Measurements from ENCODE around the gene ACAN. TPM values are rescaled to one million over a fixed set of nuclear protein-coding genes. Genes with fewer than 3 reads are reported as not detected.

The ACAN gene
- polyA plus RNA-seq, 1 of the 3 experiments (the other 2 are of a cell fraction) = not detected

- TF ChIP-seq, protein P1, sequence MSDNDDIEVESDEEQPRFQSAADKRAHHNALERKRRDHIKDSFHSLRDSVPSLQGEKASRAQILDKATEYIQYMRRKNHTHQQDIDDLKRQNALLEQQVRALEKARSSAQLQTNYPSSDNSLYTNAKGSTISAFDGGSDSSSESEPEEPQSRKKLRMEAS (IDR thresholded peaks at IDR 0.05; ENCODE audit: low read depth) = no peak
These were observed 18.8 kb downstream of the ACAN start (continued) for GRCh38 chr15:88821993-88822392.

GRCh38 chr15:88828791-88829190, 25.6 kb downstream of the ACAN start:
- Histone ChIP-seq H3K9ac (no peak overlapping the region), H4K20me1 (ENCODE audit: insufficient read depth) (no peaks in the 10 kb centered on the region), H3K4me1 (ENCODE audit: control insufficient read depth in 1 of 2, insufficient read depth in 2 of 2, low read depth in 1 of 2, low read length in 1 of 2) (no peaks in the 10 kb centered on the region), H2AFZ (ENCODE audit: low read depth) (no peak overlapping the region), H3K4me2 (no peak overlapping the region), H3K4me3 (ENCODE audit: low read depth in 2 of 2, low read length in 1 of 2) (no peak overlapping the region), H3F3A (replicated peaks; ENCODE audit: insufficient read depth) (no peaks in the 10 kb centered on the region), H3K27me3 (ENCODE audit: insufficient read depth) (peaks cover 5% of the 10 kb centered on the region; the same call in 1 of the 2 replicates), H3K79me2 (ENCODE audit: insufficient read depth) (no peaks in the 10 kb centered on the region), H3K36me3 (replicated peaks in 1 of 2; ENCODE audit: control insufficient read depth in 1 of 2, insufficient read depth in 2 of 2, low read length in 1 of 2) (no peaks in the 10 kb centered on the region), H3K27ac (ENCODE audit: low read depth in 2 of 2, low read length in 1 of 2) (no peak overlapping the region), H3K9me3 (no peaks in the 10 kb centered on the region), H3K9me2 (no peaks in the 10 kb centered on the region)
- WGBS (ENCODE audit: low lambda C conversion rate) = 39% methylated on average over 2 of the region's 5 CpGs
- TF ChIP-seq MXI1 (IDR thresholded peaks at IDR 0.05; ENCODE audit: low read depth, low read length) = no peak
- TF ChIP-seq, protein P2, sequence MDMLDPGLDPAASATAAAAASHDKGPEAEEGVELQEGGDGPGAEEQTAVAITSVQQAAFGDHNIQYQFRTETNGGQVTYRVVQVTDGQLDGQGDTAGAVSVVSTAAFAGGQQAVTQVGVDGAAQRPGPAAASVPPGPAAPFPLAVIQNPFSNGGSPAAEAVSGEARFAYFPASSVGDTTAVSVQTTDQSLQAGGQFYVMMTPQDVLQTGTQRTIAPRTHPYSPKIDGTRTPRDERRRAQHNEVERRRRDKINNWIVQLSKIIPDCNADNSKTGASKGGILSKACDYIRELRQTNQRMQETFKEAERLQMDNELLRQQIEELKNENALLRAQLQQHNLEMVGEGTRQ (IDR thresholded peaks at IDR 0.05; ENCODE audit: borderline replicate concordance, low read depth, low read length) = no peak
- TF ChIP-seq NRF1 (IDR thresholded peaks at IDR 0.05; ENCODE audit: low read depth, low read length) = no peak
- TF ChIP-seq RCOR1 (IDR thresholded peaks at IDR 0.05; ENCODE audit: low read length) = no peak
- no peak for TF ChIP-seq SMC3 (IDR thresholded peaks at IDR 0.05; ENCODE audit: low read depth, low read length)
- CTCF ChIA-PET = no interaction called here
- POLR2A ChIA-PET = no interaction called here
- no peak for DNase-seq

GRCh38 chr15:88830016-88830415, 26.8 kb downstream of the ACAN start:
- CTCF ChIA-PET = no interaction called here
- no peak overlapping the region for H3K27ac ChIP-seq (ENCODE audit: low read depth in 2 of 2, low read length in 1 of 2)
- TF ChIP-seq NRF1 (IDR thresholded peaks at IDR 0.05; ENCODE audit: low read depth, low read length) = no peak
- TF ChIP-seq, protein P3, sequence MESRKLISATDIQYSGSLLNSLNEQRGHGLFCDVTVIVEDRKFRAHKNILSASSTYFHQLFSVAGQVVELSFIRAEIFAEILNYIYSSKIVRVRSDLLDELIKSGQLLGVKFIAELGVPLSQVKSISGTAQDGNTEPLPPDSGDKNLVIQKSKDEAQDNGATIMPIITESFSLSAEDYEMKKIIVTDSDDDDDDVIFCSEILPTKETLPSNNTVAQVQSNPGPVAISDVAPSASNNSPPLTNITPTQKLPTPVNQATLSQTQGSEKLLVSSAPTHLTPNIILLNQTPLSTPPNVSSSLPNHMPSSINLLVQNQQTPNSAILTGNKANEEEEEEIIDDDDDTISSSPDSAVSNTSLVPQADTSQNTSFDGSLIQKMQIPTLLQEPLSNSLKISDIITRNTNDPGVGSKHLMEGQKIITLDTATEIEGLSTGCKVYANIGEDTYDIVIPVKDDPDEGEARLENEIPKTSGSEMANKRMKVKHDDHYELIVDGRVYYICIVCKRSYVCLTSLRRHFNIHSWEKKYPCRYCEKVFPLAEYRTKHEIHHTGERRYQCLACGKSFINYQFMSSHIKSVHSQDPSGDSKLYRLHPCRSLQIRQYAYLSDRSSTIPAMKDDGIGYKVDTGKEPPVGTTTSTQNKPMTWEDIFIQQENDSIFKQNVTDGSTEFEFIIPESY (IDR thresholded peaks at IDR 0.05; ENCODE audit: borderline replicate concordance, low read depth) = no peak
- TF ChIP-seq, protein P4, sequence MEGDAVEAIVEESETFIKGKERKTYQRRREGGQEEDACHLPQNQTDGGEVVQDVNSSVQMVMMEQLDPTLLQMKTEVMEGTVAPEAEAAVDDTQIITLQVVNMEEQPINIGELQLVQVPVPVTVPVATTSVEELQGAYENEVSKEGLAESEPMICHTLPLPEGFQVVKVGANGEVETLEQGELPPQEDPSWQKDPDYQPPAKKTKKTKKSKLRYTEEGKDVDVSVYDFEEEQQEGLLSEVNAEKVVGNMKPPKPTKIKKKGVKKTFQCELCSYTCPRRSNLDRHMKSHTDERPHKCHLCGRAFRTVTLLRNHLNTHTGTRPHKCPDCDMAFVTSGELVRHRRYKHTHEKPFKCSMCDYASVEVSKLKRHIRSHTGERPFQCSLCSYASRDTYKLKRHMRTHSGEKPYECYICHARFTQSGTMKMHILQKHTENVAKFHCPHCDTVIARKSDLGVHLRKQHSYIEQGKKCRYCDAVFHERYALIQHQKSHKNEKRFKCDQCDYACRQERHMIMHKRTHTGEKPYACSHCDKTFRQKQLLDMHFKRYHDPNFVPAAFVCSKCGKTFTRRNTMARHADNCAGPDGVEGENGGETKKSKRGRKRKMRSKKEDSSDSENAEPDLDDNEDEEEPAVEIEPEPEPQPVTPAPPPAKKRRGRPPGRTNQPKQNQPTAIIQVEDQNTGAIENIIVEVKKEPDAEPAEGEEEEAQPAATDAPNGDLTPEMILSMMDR (IDR thresholded peaks at IDR 0.05) = no peak
- TF ChIP-seq RXRA (IDR thresholded peaks at IDR 0.05; ENCODE audit: borderline replicate concordance, low read depth) = no peak
- no peak for TF ChIP-seq EZH2phosphoT487 (IDR thresholded peaks at IDR 0.05; ENCODE audit: borderline replicate concordance, low read depth)
- no peak for TF ChIP-seq FOXJ3 (CRISPR knock-in tag; IDR thresholded peaks at IDR 0.05)
- TF ChIP-seq, protein P5, sequence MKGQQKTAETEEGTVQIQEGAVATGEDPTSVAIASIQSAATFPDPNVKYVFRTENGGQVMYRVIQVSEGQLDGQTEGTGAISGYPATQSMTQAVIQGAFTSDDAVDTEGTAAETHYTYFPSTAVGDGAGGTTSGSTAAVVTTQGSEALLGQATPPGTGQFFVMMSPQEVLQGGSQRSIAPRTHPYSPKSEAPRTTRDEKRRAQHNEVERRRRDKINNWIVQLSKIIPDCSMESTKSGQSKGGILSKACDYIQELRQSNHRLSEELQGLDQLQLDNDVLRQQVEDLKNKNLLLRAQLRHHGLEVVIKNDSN (IDR thresholded peaks at IDR 0.05; ENCODE audit: borderline replicate concordance, low read depth) = no peak
- no peak for TF ChIP-seq GATA2 (CRISPR knock-in tag; IDR thresholded peaks at IDR 0.05)
- no peak for TF ChIP-seq MEF2A (IDR thresholded peaks at IDR 0.05; ENCODE audit: borderline replicate concordance, low read depth)
- no peak for TF ChIP-seq FOSL2 (IDR thresholded peaks at IDR 0.05; ENCODE audit: borderline replicate concordance, low read depth)
- TF ChIP-seq REST (IDR thresholded peaks at IDR 0.05; ENCODE audit: low read depth, low read length) = no peak

More at GRCh38 chr15:88830016-88830415, 26.8 kb downstream of the ACAN start:
- H3K36me3 ChIP-seq (replicated peaks in 1 of 2; ENCODE audit: control insufficient read depth in 1 of 2, insufficient read depth in 2 of 2, low read length in 1 of 2) = no peaks in the 10 kb centered on the region
- DNase-seq = no peak
- H3K79me2 ChIP-seq (ENCODE audit: insufficient read depth) = no peaks in the 10 kb centered on the region
- H3K4me3 ChIP-seq (ENCODE audit: low read depth in 2 of 2, low read length in 1 of 2) = no peak overlapping the region
- H3K9me3 ChIP-seq = no peaks in the 10 kb centered on the region
- H3K4me2 ChIP-seq = no peak overlapping the region
- H2AFZ ChIP-seq (ENCODE audit: low read depth) = no peak overlapping the region
- H3F3A ChIP-seq (replicated peaks; ENCODE audit: insufficient read depth) = no peaks in the 10 kb centered on the region
- H3K4me1 ChIP-seq (ENCODE audit: control insufficient read depth in 1 of 2, insufficient read depth in 2 of 2, low read depth in 1 of 2, low read length in 1 of 2) = no peaks in the 10 kb centered on the region
- H3K9me2 ChIP-seq = no peaks in the 10 kb centered on the region
- no peaks in the 10 kb centered on the region for H4K20me1 ChIP-seq (ENCODE audit: insufficient read depth)
- 48% methylated on average over 4 of the region's 5 CpGs for WGBS (ENCODE audit: low lambda C conversion rate)
- peaks cover 5% of the 10 kb centered on the region; the same call in 1 of the 2 replicates for H3K27me3 ChIP-seq (ENCODE audit: insufficient read depth)
- POLR2A ChIA-PET = no interaction called here
- no peak overlapping the region for H3K9ac ChIP-seq

Data from SK-N-SH (cell line).